GM06990 (cell line): Measurements from ENCODE around the gene SMC5.

Source experiments
- DNase-seq: peaks from one replicate; pipeline ENCODE4 v3.0.0-alpha.2; 2011; ENCODE audit not compliant: insufficient read length; ENCODE audit errors: extremely low read depth
- H3K27me3 ChIP-seq: replicated peaks from 2 replicates; pipeline ENCODE4 v1.6.0; 2011; ENCODE audit warnings: low read length; ENCODE audit not compliant: control insufficient read depth, insufficient read depth
- H3K36me3 ChIP-seq: 2 replicates; pipeline ENCODE4 v1.5.1; 2011; ENCODE audit warnings: low read length; ENCODE audit not compliant: control insufficient read depth, insufficient read depth
- H3K4me3 ChIP-seq: replicated peaks from 2 replicates; pipeline ENCODE4 v1.5.1; 2011; ENCODE audit warnings: low read depth, mild to moderate bottlenecking, control low read depth, low read length
- CTCF ChIP-seq: IDR thresholded peaks from 2 replicates; pipeline ENCODE4 v1.5.1; 2011; ENCODE audit warnings: low read length, control low read depth, mild to moderate bottlenecking, inconsistent platforms; ENCODE audit not compliant: insufficient read depth, poor library complexity, severe bottlenecking

The SMC5 gene

GRCh38 chr9:70260007-70260443, 1.2 kb downstream of the SMC5 start:
- no peaks in the 10 kb centered on the region for H3K27me3 ChIP-seq
- no peaks in the 10 kb centered on the region; the same call in 1 of the 2 replicates for H3K36me3 ChIP-seq
- no peak for DNase-seq
- H3K4me3 ChIP-seq, result peak overlapping the region; percentile 85
- TF ChIP-seq CTCF, result no peak

DNA sequence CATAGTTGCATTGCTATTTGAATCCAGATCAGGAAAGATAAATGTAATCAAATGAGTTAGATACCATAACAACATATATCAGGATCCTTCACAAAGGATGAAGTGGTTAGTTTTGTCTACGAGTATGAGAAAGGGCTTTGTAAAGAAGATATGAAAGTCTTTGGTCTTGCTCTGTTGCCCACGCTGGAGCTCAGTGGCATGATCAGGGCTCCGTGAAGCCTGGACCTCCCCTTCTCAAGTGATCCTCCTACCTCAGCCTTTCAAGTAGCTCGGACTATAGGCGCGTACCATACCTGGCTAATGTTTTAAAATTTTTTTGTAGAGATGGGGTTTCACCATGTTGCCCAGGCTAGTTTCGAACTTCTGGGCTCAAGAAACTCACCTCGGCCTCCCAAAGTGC, 1.8 kb downstream of the SMC5 start:
- peak; percentile 33 for DNase-seq
- no peaks in the 10 kb centered on the region; the same call in 1 of the 2 replicates for H3K36me3 ChIP-seq
- H3K27me3 ChIP-seq, result no peaks in the 10 kb centered on the region
- no peak for TF ChIP-seq CTCF
- peak overlapping the region; percentile 85 for H3K4me3 ChIP-seq

GRCh38 chr9:70261131-70261870, 2.5 kb downstream of the SMC5 start:
- Histone ChIP-seq H3K36me3 (no peaks in the 10 kb centered on the region; the same call in 1 of the 2 replicates), H3K27me3 (no peaks in the 10 kb centered on the region), H3K4me3 (no peak overlapping the region)
- no peak for TF ChIP-seq CTCF
- no peak for DNase-seq

- Histone ChIP-seq H3K36me3 (no peaks in the 10 kb centered on the region; the same call in 1 of the 2 replicates), H3K27me3 (no peaks in the 10 kb centered on the region), H3K4me3 (no peak overlapping the region)
- no peak for DNase-seq
- no peak for TF ChIP-seq CTCF
These were observed 3.6 kb downstream of the SMC5 start for GRCh38 chr9:70262366-70262765.

DNA sequence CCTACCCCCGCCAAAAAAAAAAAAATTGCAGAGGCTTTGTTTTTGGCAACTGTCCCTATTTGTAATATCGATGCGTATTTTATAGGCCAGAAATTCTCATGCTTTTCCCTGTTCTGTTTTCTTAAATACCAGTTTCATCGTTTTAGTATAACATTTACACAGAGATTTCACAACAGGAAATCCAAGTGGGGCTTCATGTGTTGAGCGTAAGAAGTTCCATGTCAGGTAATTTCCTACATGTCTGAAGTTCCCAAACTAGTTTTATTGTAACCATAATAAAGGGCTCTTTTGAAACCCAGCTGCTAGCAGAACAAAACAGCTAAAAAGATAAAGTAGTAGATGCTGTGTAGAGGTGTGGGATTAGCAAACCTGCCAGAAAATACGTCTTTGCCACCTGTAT, 4.2 kb downstream of the SMC5 start:
- H3K27me3 ChIP-seq, result no peaks in the 10 kb centered on the region
- no peak for TF ChIP-seq CTCF
- no peak overlapping the region for H3K4me3 ChIP-seq
- no peak for DNase-seq
- no peaks in the 10 kb centered on the region; the same call in 1 of the 2 replicates for H3K36me3 ChIP-seq
